ENCODE results near the gene ADAMTSL4. TPM values are rescaled to one million over a fixed set of nuclear protein-coding genes. Genes with fewer than 3 reads are reported as not detected.

ADAMTSL4 gene
- total and polyA plus RNA-seq, 4 donors = 5.6 to 12.2 (median 11.5) TPM

DNA sequence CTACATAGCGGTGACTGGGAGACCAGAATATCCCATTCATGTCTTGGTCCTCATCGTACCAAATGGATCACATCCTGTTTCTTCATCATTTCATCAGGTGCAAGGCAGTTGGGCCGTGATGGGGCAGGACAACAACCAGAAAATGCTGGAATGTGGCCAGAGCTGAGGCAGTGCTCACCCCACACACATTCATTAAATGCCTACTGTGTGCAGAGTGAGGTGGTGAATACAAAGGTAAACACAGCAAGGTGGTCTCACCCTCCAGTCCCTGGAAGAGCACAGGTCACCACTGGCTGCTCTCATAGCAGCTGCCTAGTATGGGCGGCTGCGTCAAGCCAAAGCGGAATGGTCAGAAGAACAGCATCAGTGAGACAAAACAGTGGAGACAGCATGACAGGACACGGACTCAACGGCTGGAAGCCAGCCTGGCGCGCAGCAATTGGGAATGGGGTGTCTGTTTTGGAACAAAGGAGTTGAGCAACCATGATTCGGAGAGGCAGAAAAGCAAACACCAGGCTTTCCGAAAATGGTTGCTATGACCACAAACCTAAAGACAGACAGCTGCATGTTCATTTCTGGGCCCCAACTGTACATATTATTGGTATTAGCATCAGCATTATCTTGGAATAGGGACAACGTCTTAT is 5.6 kb upstream of the ADAMTSL4 start:
- H3K4me1 ChIP-seq (ENCODE audit: control insufficient read depth in 4 of 4, insufficient read depth in 4 of 4, low read length in 3 of 4) = peaks cover 3 to 12% (median 7%) of the 10 kb centered on the region in 4 donors
- WGBS = 56% methylated on average over 13 of the region's 13 CpGs
- no peaks in the 10 kb centered on the region for H3K9me3 ChIP-seq (ENCODE audit: control insufficient read depth in 4 of 4, low read length in 3 of 4)
- H3K27ac ChIP-seq (ENCODE audit: low read depth in 1 of 2, low read length in 2 of 2) = peak overlapping the region; percentile 22 to 28
- no peaks in the 10 kb centered on the region for H3K36me3 ChIP-seq (ENCODE audit: control insufficient read depth in 4 of 4, insufficient read depth in 3 of 4, low read depth in 1 of 4, low read length in 3 of 4)
- H3K9ac ChIP-seq (ENCODE audit: low read depth in 1 of 2, low read length in 2 of 2) = no peak overlapping the region
- H3K27me3 ChIP-seq (ENCODE audit: control insufficient read depth in 4 of 4, insufficient read depth in 4 of 4, low read length in 3 of 4) = no peaks in the 10 kb centered on the region
- DNase-seq (ENCODE audit: low spot score) = no peak
- no peak overlapping the region for H3K4me3 ChIP-seq (ENCODE audit: low read depth in 1 of 3, low read length in 3 of 3)
- TF ChIP-seq FOXA1 (IDR thresholded peaks at IDR 0.05) (no peak), FOXA2 (IDR thresholded peaks at IDR 0.05) (peak; percentile 38), YY1 (IDR thresholded peaks at IDR 0.05) (peak; percentile 82), SP1 (IDR thresholded peaks at IDR 0.05) (peak; percentile 55), RAD21 (IDR thresholded peaks at IDR 0.05) (peak in 1 of 2 donors; percentile 58), RXRA (IDR thresholded peaks at IDR 0.05) (peak; percentile 1 to 45), HNF4A (conservative IDR thresholded peaks at IDR 0.05) (peak; percentile 9 to 52)
- TF ChIP-seq, protein P1, sequence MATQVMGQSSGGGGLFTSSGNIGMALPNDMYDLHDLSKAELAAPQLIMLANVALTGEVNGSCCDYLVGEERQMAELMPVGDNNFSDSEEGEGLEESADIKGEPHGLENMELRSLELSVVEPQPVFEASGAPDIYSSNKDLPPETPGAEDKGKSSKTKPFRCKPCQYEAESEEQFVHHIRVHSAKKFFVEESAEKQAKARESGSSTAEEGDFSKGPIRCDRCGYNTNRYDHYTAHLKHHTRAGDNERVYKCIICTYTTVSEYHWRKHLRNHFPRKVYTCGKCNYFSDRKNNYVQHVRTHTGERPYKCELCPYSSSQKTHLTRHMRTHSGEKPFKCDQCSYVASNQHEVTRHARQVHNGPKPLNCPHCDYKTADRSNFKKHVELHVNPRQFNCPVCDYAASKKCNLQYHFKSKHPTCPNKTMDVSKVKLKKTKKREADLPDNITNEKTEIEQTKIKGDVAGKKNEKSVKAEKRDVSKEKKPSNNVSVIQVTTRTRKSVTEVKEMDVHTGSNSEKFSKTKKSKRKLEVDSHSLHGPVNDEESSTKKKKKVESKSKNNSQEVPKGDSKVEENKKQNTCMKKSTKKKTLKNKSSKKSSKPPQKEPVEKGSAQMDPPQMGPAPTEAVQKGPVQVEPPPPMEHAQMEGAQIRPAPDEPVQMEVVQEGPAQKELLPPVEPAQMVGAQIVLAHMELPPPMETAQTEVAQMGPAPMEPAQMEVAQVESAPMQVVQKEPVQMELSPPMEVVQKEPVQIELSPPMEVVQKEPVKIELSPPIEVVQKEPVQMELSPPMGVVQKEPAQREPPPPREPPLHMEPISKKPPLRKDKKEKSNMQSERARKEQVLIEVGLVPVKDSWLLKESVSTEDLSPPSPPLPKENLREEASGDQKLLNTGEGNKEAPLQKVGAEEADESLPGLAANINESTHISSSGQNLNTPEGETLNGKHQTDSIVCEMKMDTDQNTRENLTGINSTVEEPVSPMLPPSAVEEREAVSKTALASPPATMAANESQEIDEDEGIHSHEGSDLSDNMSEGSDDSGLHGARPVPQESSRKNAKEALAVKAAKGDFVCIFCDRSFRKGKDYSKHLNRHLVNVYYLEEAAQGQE (IDR thresholded peaks at IDR 0.05) = no peak
- TF ChIP-seq, protein P2, sequence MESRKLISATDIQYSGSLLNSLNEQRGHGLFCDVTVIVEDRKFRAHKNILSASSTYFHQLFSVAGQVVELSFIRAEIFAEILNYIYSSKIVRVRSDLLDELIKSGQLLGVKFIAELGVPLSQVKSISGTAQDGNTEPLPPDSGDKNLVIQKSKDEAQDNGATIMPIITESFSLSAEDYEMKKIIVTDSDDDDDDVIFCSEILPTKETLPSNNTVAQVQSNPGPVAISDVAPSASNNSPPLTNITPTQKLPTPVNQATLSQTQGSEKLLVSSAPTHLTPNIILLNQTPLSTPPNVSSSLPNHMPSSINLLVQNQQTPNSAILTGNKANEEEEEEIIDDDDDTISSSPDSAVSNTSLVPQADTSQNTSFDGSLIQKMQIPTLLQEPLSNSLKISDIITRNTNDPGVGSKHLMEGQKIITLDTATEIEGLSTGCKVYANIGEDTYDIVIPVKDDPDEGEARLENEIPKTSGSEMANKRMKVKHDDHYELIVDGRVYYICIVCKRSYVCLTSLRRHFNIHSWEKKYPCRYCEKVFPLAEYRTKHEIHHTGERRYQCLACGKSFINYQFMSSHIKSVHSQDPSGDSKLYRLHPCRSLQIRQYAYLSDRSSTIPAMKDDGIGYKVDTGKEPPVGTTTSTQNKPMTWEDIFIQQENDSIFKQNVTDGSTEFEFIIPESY (IDR thresholded peaks at IDR 0.05) = no peak

- WGBS = 37% methylated on average over 3 of the region's 3 CpGs
- H3K36me3 ChIP-seq (ENCODE audit: control insufficient read depth in 4 of 4, insufficient read depth in 3 of 4, low read depth in 1 of 4, low read length in 3 of 4) = no peaks in the 10 kb centered on the region
- H3K27ac ChIP-seq (ENCODE audit: low read depth in 1 of 2, low read length in 2 of 2) = peak overlapping the region; percentile 1 to 28
These were observed 5.0 kb upstream of the ADAMTSL4 start for GRCh38 chr1:150544204-150544603.

DNA sequence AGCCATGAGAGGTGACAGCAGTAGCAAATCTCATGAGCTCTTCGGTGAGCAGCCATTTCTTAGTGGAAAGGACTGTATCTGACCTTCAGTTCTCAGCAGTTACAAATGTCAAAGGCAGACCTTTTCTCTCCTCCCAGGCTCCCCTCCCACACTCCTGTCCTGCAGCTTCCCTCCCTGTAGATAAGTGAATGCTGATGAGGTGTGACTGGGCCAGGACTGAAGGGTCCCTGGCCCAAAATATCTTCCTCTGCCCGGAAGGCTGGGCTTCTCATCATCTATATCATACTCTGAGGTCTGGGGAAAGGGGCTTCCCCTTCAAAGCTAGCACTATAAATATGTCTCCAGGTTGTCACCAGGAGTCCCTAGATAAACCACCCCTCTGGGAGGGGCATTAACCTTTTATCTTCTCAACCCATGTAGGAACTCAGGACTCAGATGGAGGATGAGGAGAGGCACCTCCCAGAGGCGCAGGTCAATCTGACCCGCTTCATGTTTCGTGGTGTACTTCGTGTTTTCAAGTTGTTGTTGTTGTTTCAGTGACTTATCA is 3.6 kb upstream of the ADAMTSL4 start:
- WGBS = 90% methylated on average over 6 of the region's 6 CpGs
- H3K9me3 ChIP-seq (ENCODE audit: control insufficient read depth in 4 of 4, low read length in 3 of 4) = no peaks in the 10 kb centered on the region
- no peaks in the 10 kb centered on the region for H3K27me3 ChIP-seq (ENCODE audit: control insufficient read depth in 4 of 4, insufficient read depth in 4 of 4, low read length in 3 of 4)
- H3K4me1 ChIP-seq (ENCODE audit: control insufficient read depth in 4 of 4, insufficient read depth in 4 of 4, low read length in 3 of 4) = peaks cover 5 to 25% (median 10%) of the 10 kb centered on the region in 4 donors
- no peak overlapping the region for H3K4me3 ChIP-seq (ENCODE audit: low read depth in 1 of 3, low read length in 3 of 3)
- H3K9ac ChIP-seq (ENCODE audit: low read depth in 1 of 2, low read length in 2 of 2) = no peak overlapping the region
- H3K36me3 ChIP-seq (ENCODE audit: control insufficient read depth in 4 of 4, insufficient read depth in 3 of 4, low read depth in 1 of 4, low read length in 3 of 4) = no peaks in the 10 kb centered on the region
- H3K27ac ChIP-seq (ENCODE audit: low read depth in 1 of 2, low read length in 2 of 2) = no peak overlapping the region
- peak; percentile 38 for DNase-seq (ENCODE audit: low spot score)
- TF ChIP-seq TAF1 (conservative IDR thresholded peaks at IDR 0.05) = no peak
- TF ChIP-seq, protein P2 (IDR thresholded peaks at IDR 0.05) = no peak
- TF ChIP-seq FOXA2 (IDR thresholded peaks at IDR 0.05) = no peak
- TF ChIP-seq MAX (IDR thresholded peaks at IDR 0.05) = no peak
- TF ChIP-seq, protein P3, sequence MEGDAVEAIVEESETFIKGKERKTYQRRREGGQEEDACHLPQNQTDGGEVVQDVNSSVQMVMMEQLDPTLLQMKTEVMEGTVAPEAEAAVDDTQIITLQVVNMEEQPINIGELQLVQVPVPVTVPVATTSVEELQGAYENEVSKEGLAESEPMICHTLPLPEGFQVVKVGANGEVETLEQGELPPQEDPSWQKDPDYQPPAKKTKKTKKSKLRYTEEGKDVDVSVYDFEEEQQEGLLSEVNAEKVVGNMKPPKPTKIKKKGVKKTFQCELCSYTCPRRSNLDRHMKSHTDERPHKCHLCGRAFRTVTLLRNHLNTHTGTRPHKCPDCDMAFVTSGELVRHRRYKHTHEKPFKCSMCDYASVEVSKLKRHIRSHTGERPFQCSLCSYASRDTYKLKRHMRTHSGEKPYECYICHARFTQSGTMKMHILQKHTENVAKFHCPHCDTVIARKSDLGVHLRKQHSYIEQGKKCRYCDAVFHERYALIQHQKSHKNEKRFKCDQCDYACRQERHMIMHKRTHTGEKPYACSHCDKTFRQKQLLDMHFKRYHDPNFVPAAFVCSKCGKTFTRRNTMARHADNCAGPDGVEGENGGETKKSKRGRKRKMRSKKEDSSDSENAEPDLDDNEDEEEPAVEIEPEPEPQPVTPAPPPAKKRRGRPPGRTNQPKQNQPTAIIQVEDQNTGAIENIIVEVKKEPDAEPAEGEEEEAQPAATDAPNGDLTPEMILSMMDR (IDR thresholded peaks at IDR 0.05; ENCODE audit: low read depth, low read length, missing input control) = no peak
- TF ChIP-seq FOXA1 (IDR thresholded peaks at IDR 0.05) = no peak
- no peak for TF ChIP-seq EGR1 (IDR thresholded peaks at IDR 0.05; ENCODE audit: low read depth in 2 of 2)

More at GRCh38 chr1:150544204-150544603, 5.0 kb upstream of the ADAMTSL4 start:
- no peaks in the 10 kb centered on the region for H3K9me3 ChIP-seq (ENCODE audit: control insufficient read depth in 4 of 4, low read length in 3 of 4)
- TF ChIP-seq JUND (IDR thresholded peaks at IDR 0.05) = peak in 1 of 2 donors; percentile 68
- peak; percentile 37 for TF ChIP-seq SP1 (IDR thresholded peaks at IDR 0.05)
- peak; percentile 34 to 66 for TF ChIP-seq RXRA (IDR thresholded peaks at IDR 0.05)
- TF ChIP-seq FOXA1 (IDR thresholded peaks at IDR 0.05) = no peak
- no peaks in the 10 kb centered on the region for H3K27me3 ChIP-seq (ENCODE audit: control insufficient read depth in 4 of 4, insufficient read depth in 4 of 4, low read length in 3 of 4)
- DNase-seq (ENCODE audit: low spot score) = no peak
- H3K4me3 ChIP-seq (ENCODE audit: low read depth in 1 of 3, low read length in 3 of 3) = no peak overlapping the region
- peaks cover 5 to 16% (median 7%) of the 10 kb centered on the region in 4 donors for H3K4me1 ChIP-seq (ENCODE audit: control insufficient read depth in 4 of 4, insufficient read depth in 4 of 4, low read length in 3 of 4)
- no peak overlapping the region for H3K9ac ChIP-seq (ENCODE audit: low read depth in 1 of 2, low read length in 2 of 2)

All from liver (tissue), 9 donors.